GM12801 (cell line): ENCODE results near the gene RS1.

Experiments used
- TF ChIP-seq, protein P1 (sequence below): IDR thresholded peaks from one replicate; pipeline ENCODE4 v1.5.1; 2011; ENCODE audit warnings: control low read depth; ENCODE audit not compliant: insufficient read length; ENCODE audit errors: extremely low read depth

RS1 gene

DNA sequence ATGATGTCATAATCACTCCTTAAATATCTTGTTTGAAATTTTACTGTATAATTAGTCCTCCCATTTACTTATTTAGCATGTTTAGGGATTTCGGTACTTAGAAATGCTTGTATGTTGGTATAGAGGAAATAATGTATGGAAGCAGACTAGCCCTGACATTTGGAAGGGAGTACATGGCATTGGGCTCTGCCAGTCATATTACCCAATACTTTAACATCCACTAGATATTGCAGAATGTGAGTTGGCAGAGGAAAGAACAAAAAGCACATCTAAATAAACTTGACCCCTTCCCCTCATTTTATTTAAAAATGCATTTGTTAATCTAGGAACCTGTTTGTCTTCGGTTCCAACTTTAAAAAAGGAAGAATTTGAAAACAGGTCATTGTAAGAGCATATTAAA lies 77.8 kb downstream of the RS1 start:
- TF ChIP-seq, protein P1, sequence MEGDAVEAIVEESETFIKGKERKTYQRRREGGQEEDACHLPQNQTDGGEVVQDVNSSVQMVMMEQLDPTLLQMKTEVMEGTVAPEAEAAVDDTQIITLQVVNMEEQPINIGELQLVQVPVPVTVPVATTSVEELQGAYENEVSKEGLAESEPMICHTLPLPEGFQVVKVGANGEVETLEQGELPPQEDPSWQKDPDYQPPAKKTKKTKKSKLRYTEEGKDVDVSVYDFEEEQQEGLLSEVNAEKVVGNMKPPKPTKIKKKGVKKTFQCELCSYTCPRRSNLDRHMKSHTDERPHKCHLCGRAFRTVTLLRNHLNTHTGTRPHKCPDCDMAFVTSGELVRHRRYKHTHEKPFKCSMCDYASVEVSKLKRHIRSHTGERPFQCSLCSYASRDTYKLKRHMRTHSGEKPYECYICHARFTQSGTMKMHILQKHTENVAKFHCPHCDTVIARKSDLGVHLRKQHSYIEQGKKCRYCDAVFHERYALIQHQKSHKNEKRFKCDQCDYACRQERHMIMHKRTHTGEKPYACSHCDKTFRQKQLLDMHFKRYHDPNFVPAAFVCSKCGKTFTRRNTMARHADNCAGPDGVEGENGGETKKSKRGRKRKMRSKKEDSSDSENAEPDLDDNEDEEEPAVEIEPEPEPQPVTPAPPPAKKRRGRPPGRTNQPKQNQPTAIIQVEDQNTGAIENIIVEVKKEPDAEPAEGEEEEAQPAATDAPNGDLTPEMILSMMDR, result no peak

DNA sequence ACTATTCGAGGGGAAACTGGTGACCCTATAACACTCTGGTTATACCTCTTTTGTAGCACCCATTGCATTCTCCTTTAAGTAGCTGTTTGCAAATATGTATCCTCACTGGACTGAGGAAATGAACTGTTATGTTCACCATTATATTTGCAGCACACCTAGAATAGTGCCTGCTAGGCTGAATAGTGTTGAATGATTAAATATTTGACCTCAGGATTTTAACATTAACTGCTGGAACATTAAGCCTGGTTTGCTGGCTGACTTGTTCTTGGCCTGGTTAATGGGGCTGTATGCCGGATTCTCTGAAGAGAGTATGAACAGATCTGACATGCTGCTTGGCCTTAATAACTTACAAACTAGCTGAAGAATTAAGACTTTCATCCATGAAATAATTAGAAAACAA lies 80.1 kb downstream of the RS1 start:
- TF ChIP-seq, protein P1, result no peak
